Astrocyte (in vitro differentiated cells and primary cell): ENCODE measurements around the gene HMCES.
"Not testable (repeated sequence)": the region's sequence is repeated elsewhere in the genome, so short reads cannot be mapped to it uniquely, and the experiment has no call there.

Source experiments
- EZH2 ChIP-seq: IDR thresholded peaks from 2 replicates; pipeline ENCODE4 v1.6.1; 2012; ENCODE audit warnings: mild to moderate bottlenecking, low read length, inconsistent platforms; ENCODE audit not compliant: insufficient read depth
- TF ChIP-seq, protein P1 (sequence below): IDR thresholded peaks from 2 replicates; pipeline ENCODE4 v1.5.1; 2011; ENCODE audit warnings: low read depth, mild to moderate bottlenecking, inconsistent platforms, low read length, moderate library complexity; ENCODE audit not compliant: insufficient read depth

DNA sequence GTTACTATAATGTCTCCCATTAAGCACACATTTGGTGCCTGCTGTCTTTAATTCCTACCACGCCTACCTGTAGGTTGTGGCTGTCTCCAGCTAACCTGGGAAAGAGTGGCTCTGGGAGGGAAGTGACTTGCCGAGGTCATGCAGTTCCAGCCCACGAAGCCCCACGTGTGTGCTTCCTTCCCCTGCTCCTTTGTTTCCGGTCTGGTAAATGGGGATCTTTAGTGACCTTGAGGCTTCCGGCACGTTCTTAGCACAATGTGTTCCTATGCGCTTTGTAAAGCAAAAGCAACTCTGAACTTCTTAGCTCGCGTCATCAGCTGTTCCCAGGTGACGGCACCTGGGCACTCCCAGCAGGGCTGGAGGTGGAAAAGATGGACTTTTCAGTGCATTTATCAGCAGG lies 70.5 kb downstream of the HMCES start:
- TF ChIP-seq, protein P1, sequence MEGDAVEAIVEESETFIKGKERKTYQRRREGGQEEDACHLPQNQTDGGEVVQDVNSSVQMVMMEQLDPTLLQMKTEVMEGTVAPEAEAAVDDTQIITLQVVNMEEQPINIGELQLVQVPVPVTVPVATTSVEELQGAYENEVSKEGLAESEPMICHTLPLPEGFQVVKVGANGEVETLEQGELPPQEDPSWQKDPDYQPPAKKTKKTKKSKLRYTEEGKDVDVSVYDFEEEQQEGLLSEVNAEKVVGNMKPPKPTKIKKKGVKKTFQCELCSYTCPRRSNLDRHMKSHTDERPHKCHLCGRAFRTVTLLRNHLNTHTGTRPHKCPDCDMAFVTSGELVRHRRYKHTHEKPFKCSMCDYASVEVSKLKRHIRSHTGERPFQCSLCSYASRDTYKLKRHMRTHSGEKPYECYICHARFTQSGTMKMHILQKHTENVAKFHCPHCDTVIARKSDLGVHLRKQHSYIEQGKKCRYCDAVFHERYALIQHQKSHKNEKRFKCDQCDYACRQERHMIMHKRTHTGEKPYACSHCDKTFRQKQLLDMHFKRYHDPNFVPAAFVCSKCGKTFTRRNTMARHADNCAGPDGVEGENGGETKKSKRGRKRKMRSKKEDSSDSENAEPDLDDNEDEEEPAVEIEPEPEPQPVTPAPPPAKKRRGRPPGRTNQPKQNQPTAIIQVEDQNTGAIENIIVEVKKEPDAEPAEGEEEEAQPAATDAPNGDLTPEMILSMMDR: not testable (repeated sequence)
- not testable (repeated sequence) for TF ChIP-seq EZH2
